K562 (cell line): Measurements from ENCODE around the gene PFDN2. TPM values are rescaled to one million over a fixed set of nuclear protein-coding genes. Genes with fewer than 3 reads are reported as not detected.

ENCODE experiments used
- ATAC-seq: fragments of 200-7000 bp; cut with Tn5 transposase; 3 replicates; pipeline ENCODE4 v1.9.1; 2020; ENCODE audit warnings: moderate library complexity
- BruUV-seq: library from RNA; stranded (reverse); fragments of 400-500 nt; replicated peaks from 2 replicates; lab custom pipeline; 2021; lab: Mats Ljungman, UMichigan
- CTCF ChIA-PET: fragments of 300-600 bp; formaldehyde crosslinking; extraction: SDS; loops from one replicate; lab custom pipeline; 2021; ENCODE audit warnings: low intra/inter-chr PET ratio; lab: Yijun Ruan, JAX
- POLR2A ChIA-PET: fragments of 300-600, 350-650 bp; sonication (Branson Sonifier 250); formaldehyde crosslinking; extraction: SDS; loops from one replicate; lab custom pipeline; 2021; ENCODE audit warnings: antibody characterized with exemption, inconsistent platforms; lab: Yijun Ruan, JAX
- DNase-seq, 4 experiments: peaks; one replicate each; pipeline versions ENCODE4 v3.0.0 to v3.0.0-alpha.2; 2011 to 2018; ENCODE audit warnings: low spot score in 3 of 4, mixed read lengths in 3 of 4; ENCODE audit errors: extremely low read depth in 1 of 4
- FAIRE-seq: peaks from 2 replicates; lab custom pipeline; 2011; peaks lifted over from hg19 to GRCh38; lab: Jason Lieb, UNC
- H2AFZ ChIP-seq: 2 replicates; pipeline ENCODE4 v1.6.0; 2011; ENCODE audit warnings: low read depth, low read length, control low read depth, inconsistent platforms
- H3K27ac ChIP-seq: fragments of 200-600 bp; 3 replicates; pipeline ENCODE4 v1.8.0; 2011; ENCODE audit warnings: low read depth, mild to moderate bottlenecking, control low read depth, inconsistent platforms, low read length, moderate library complexity, mixed read lengths; ENCODE audit errors: extremely low read depth
- H3K27me3 ChIP-seq, 2 experiments: fragments of 300-600 bp in 1 of 2; 2 replicates in 1 of 2; 3 replicates in 1 of 2; pipeline versions ENCODE4 v1.6.0 to v1.8.0; 2011; ENCODE audit warnings: inconsistent platforms in 2 of 2, low read length in 2 of 2, mild to moderate bottlenecking in 1 of 2, mixed read lengths in 1 of 2, moderate library complexity in 1 of 2; ENCODE audit not compliant: control insufficient read depth in 2 of 2, insufficient read depth in 2 of 2
- H3K36me3 ChIP-seq: fragments of 300-600 bp; 3 replicates; pipeline ENCODE4 v1.8.0; 2011; ENCODE audit warnings: mild to moderate bottlenecking, low read length, inconsistent platforms; ENCODE audit not compliant: control insufficient read depth, insufficient read depth
- H3K4me1 ChIP-seq, 2 experiments: fragments of 200-600 bp in 1 of 2; replicated peaks in 1 of 2; 2 replicates in 1 of 2; 3 replicates in 1 of 2; pipeline versions ENCODE4 v1.5.1 to v1.8.0; 2011; ENCODE audit warnings: inconsistent platforms in 2 of 2, low read length in 2 of 2, mild to moderate bottlenecking in 1 of 2, mixed read lengths in 1 of 2, moderate library complexity in 1 of 2; ENCODE audit not compliant: control insufficient read depth in 2 of 2, insufficient read depth in 2 of 2
- H3K4me2 ChIP-seq: 2 replicates; pipeline ENCODE4 v1.6.1; 2011; ENCODE audit warnings: low read length, control low read depth, inconsistent platforms, mixed read lengths; ENCODE audit not compliant: insufficient read depth
- H3K4me3 ChIP-seq: fragments of 200-600 bp; sonication (generic), shearing (Covaris generic); 2 replicates; pipeline ENCODE4 v1.5.1; 2016; ENCODE audit warnings: control low read depth, inconsistent platforms
- H3K79me2 ChIP-seq: fragments of 200-600 bp; 3 replicates; pipeline ENCODE4 v1.8.0; 2011; ENCODE audit warnings: low read length, inconsistent platforms; ENCODE audit not compliant: control insufficient read depth, insufficient read depth
- H3K9ac ChIP-seq, 2 experiments: 2 replicates each; pipeline versions ENCODE4 v1.6.0 to v1.6.1; 2011; ENCODE audit warnings: low read depth in 2 of 2, low read length in 2 of 2, control low read depth in 1 of 2, inconsistent platforms in 1 of 2, mild to moderate bottlenecking in 1 of 2, mixed read lengths in 1 of 2; ENCODE audit not compliant: insufficient read depth in 1 of 2
- H3K9me1 ChIP-seq: one replicate; pipeline ENCODE4 v1.6.0; 2011; ENCODE audit warnings: inconsistent platforms, mild to moderate bottlenecking, low read length, moderate library complexity; ENCODE audit not compliant: control insufficient read depth, insufficient read depth
- H3K9me3 ChIP-seq: replicated peaks from 2 replicates; pipeline ENCODE4 v1.5.1; 2011; ENCODE audit warnings: low read depth, low read length, inconsistent platforms; ENCODE audit not compliant: control insufficient read depth, insufficient read depth
- H4K20me1 ChIP-seq: replicated peaks from 2 replicates; pipeline ENCODE4 v1.6.1; 2011; ENCODE audit warnings: low read length, inconsistent platforms, mixed read lengths; ENCODE audit not compliant: control insufficient read depth, insufficient read depth
- JUNB ChIP-seq: fragments of 450-650 bp; formaldehyde crosslinking; conservative IDR thresholded peaks from 2 replicates; pipeline ENCODE4 v1.4.0; 2020; ENCODE audit warnings: mild to moderate bottlenecking
- ZNF347 ChIP-seq: fragments of 450-650 bp; formaldehyde crosslinking; IDR thresholded peaks from 2 replicates; pipeline ENCODE4 v1.4.0; 2020; ENCODE audit warnings: low read depth, mild to moderate bottlenecking, moderate library complexity
- ZNF589 ChIP-seq: fragments of 200-800 bp; sonication (Bioruptor generic); IDR thresholded peaks from 2 replicates; pipeline ENCODE4 v1.6.1; 2016; ENCODE audit warnings: low read depth, missing genetic modification characterization, missing compliant biosample characterization
- WGBS: fragments of 100-300 bp; shearing (Covaris generic); methylation state at CpG from one replicate; pipeline ENCODE4 v1.1.6; 2016; ENCODE audit warnings: low coverage, mixed read lengths; ENCODE audit not compliant: insufficient coverage; ENCODE audit errors: missing lambda C conversion rate; 5-methylcytosine and 5-hydroxymethylcytosine counted together
- in situ Hi-C: fragments of 300-500 bp; cut with MboI; formaldehyde crosslinking; loops from 4 replicates; pipeline ENCODE4 v1.15.0; 2018; ENCODE audit warnings: inconsistent platforms, mixed read lengths
- intact Hi-C: fragments of 100-400 bp; cut with micrococcal nuclease; formaldehyde crosslinking; loops from 2 replicates; pipeline ENCODE4 v1.14.2; 2022
- polyA plus RNA-seq, 8 experiments: library from polyadenylated mRNA; depleted of rRNA in 4 of 8; stranded (reverse) in 5 of 8; unstranded in 3 of 8; fragments of >200 nt; fragmentation: Nextera tagmentation in 2 of 8; fragmentation: Illumina TruSeq in 1 of 8; extraction: Ambion mirVana in 2 of 8; extraction: Trizol in 1 of 8; gene quantifications; 2 replicates each; pipeline versions ENCODE4 v1.2.1 to v1.2.3, GENCODE V29; 2011 to 2014; ENCODE audit warnings: inconsistent platforms in 1 of 8, missing spikeins in 1 of 8
- total RNA-seq, 7 experiments: library from RNA; depleted of rRNA in 6 of 7; stranded (reverse); fragments of >200 nt in 6 of 7; fragmentation: Illumina TruSeq in 2 of 7; extraction: Trizol in 2 of 7; gene quantifications; 2 replicates each; pipeline versions ENCODE4 v1.2.1 to v1.2.3, GENCODE V29; 2011 to 2021; ENCODE audit warnings: low replicate concordance in 1 of 7
- TF ChIP-seq, protein P1 (sequence below): fragments of 250-450 bp; sonication (Bioruptor Pico); IDR thresholded peaks from 2 replicates; pipeline ENCODE4 v1.4.0; 2020

Gene PFDN2
- total and polyA plus RNA-seq, 9 of the 15 experiments (the other 6 are each of a cell fraction or from before 2014, with no cell fraction given), result 50.2 to 361 (median 144) TPM

DNA sequence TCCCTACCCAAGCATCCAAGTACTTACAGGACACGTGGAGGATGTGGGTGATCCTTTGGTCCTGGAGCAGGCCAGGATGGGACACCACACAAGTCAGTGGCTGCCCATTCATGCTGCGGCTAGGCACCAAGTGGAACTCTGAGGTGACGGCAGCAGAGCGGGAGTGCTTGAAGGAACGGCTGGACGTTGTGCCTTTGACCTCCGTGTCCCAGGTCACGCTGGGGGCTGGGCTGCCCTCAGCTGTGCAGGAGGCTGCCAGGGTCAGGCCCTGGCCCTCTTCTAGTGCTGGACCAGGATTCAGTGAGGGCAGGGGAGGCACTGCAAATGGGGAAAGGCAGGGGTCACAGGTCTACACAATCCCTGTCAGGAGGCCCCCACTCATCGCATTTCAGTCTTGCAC, 40.4 kb downstream of the PFDN2 start:
- no peaks in the 10 kb centered on the region for H3K9me3 ChIP-seq
- no TSS peak for BruUV-seq
- H3K79me2 ChIP-seq, result no peaks in the 10 kb centered on the region
- TF ChIP-seq, protein P1, sequence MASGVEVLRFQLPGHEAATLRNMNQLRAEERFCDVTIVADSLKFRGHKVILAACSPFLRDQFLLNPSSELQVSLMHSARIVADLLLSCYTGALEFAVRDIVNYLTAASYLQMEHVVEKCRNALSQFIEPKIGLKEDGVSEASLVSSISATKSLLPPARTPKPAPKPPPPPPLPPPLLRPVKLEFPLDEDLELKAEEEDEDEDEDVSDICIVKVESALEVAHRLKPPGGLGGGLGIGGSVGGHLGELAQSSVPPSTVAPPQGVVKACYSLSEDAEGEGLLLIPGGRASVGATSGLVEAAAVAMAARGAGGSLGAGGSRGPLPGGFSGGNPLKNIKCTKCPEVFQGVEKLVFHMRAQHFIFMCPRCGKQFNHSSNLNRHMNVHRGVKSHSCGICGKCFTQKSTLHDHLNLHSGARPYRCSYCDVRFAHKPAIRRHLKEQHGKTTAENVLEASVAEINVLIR (CRISPR knock-in tag), result no peak
- no peak for TF ChIP-seq JUNB (CRISPR knock-in tag)
- no peak for TF ChIP-seq ZNF347 (CRISPR knock-in tag)
- H3K36me3 ChIP-seq, result no peaks in the 10 kb centered on the region
- DNase-seq (no peak), ATAC-seq (no peak), FAIRE-seq (no peak)
- POLR2A ChIA-PET, result no interaction called here
- peak overlapping the region in 1 of 2 experiments; percentile 79; a peak in 2 of 4 replicates for H3K9ac ChIP-seq
- no peaks in the 10 kb centered on the region for H4K20me1 ChIP-seq
- intact Hi-C loops, result loop anchor here (10.0 kb wide), 1 partner anchor 57 kb away; the partner anchor contains the start of gene DEDD
- WGBS, result 37% methylated on average over 9 of the region's 9 CpGs
- H3K27ac ChIP-seq, result no peak overlapping the region
- CTCF ChIA-PET, result no interaction called here
- peaks cover 5 to 25% of the 10 kb centered on the region in 2 experiments; a peak in 3 of 5 replicates for H3K4me1 ChIP-seq
- H3K4me2 ChIP-seq, result no peak overlapping the region
- no peaks in the 10 kb centered on the region for H3K9me1 ChIP-seq
- H3K27me3 ChIP-seq, result no peaks in the 10 kb centered on the region
- H2AFZ ChIP-seq, result no peak overlapping the region
- H3K4me3 ChIP-seq, result no peak overlapping the region
- in situ Hi-C loops, result loop anchor here (25.0 kb wide), 1 partner anchor 240 kb away; no protein-coding TSS in a partner anchor

DNA sequence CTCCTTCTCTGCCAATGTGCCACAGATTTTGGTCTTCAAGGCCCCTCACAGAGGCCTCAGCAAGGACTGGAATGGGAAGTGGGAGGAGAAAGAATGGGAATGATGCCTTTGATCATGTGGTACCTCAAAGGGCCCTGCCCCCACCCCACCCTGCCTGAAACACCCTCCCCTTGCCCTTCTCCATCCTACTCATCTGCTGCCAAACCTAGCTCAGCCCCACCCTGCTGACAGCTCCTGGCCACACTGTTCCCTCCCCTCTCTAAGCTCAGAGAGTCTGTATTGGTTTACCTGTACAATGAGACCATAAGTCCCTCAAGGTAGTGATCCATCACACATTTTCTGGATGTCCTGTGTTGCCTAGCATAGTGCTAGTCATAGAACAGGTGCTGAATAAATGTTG, 41.4 kb downstream of the PFDN2 start:
- in situ Hi-C loops, result loop anchor here (25.0 kb wide), 1 partner anchor 239 kb away; no protein-coding TSS in a partner anchor
- ATAC-seq (no peak), DNase-seq (no peak), FAIRE-seq (no peak)
- no peak for TF ChIP-seq ZNF589 (CRISPR knock-in tag)
- Histone ChIP-seq H3K9ac (no peak overlapping the region), H3K27me3 (no peaks in the 10 kb centered on the region), H3K79me2 (no peaks in the 10 kb centered on the region), H3K4me1 (peaks cover 8 to 25% of the 10 kb centered on the region in 2 experiments; a peak in 3 of 5 replicates), H3K36me3 (no peaks in the 10 kb centered on the region), H3K4me2 (no peak overlapping the region), H3K9me3 (no peaks in the 10 kb centered on the region), H3K4me3 (no peak overlapping the region), H3K9me1 (no peaks in the 10 kb centered on the region), H4K20me1 (no peaks in the 10 kb centered on the region), H3K27ac (no peak overlapping the region), H2AFZ (no peak overlapping the region)
- ChIA-PET CTCF (no interaction called here), POLR2A (no interaction called here)
- BruUV-seq, result no TSS peak
- intact Hi-C loops, result loop anchor here (10.0 kb wide), 1 partner anchor 58 kb away; the partner anchor contains the start of gene DEDD
